H1 (cell line): ENCODE data around the gene TLE3. TPM values are rescaled to one million over a fixed set of nuclear protein-coding genes. Genes with fewer than 3 reads are reported as not detected.

Experiments used
- CTCF ChIA-PET: fragments of 300-600 bp; sonication (Branson Sonifier 250); formaldehyde crosslinking; loops from one replicate; lab custom pipeline; 2021; ENCODE audit not compliant: partially characterized antibody; lab: Charles Lee
- POLR2A ChIA-PET: fragments of 300-600 bp; sonication (Branson Sonifier 250); formaldehyde crosslinking; loops from one replicate; lab custom pipeline; 2021; ENCODE audit warnings: inconsistent platforms; ENCODE audit not compliant: partially characterized antibody; lab: Charles Lee
- DNase-seq, 2 experiments: peaks; one replicate each; pipeline versions ENCODE4 v3.0.0 to v3.0.0-alpha.2; 2010 to 2022; ENCODE audit warnings: low spot score in 2 of 2, low read depth in 1 of 2, mixed read lengths in 1 of 2
- FAIRE-seq: peaks from 2 replicates; lab custom pipeline; 2011; peaks lifted over from hg19 to GRCh38; lab: Jason Lieb, UNC
- H2AFZ ChIP-seq: 2 replicates; pipeline ENCODE4 v1.8.1; 2012; ENCODE audit warnings: low read length, inconsistent platforms
- H2AK5ac ChIP-seq: 2 replicates; pipeline ENCODE4 v1.6.1; 2013; ENCODE audit warnings: low read depth, low read length
- H2BK120ac ChIP-seq: replicated peaks from 2 replicates; pipeline ENCODE3; 2013; ENCODE audit warnings: low read depth, low read length, inconsistent platforms
- H2BK12ac ChIP-seq: 2 replicates; pipeline ENCODE4 v1.6.1; 2013; ENCODE audit warnings: low read depth, low read length
- H2BK15ac ChIP-seq: 2 replicates; pipeline ENCODE4 v1.6.1; 2013; ENCODE audit warnings: low read length
- H2BK20ac ChIP-seq: 2 replicates; pipeline ENCODE4 v1.6.1; 2013; ENCODE audit warnings: low read length
- H2BK5ac ChIP-seq: 2 replicates; pipeline ENCODE4 v1.6.1; 2013; ENCODE audit warnings: low read depth, low read length
- H3K14ac ChIP-seq: 2 replicates; pipeline ENCODE4 v1.6.1; 2013; ENCODE audit warnings: inconsistent platforms; ENCODE audit not compliant: insufficient read length
- H3K18ac ChIP-seq: 2 replicates; pipeline ENCODE4 v1.6.1; 2013; ENCODE audit warnings: low read length; ENCODE audit errors: extremely low read depth
- H3K23ac ChIP-seq: 2 replicates; pipeline ENCODE4 v1.6.1; 2013; ENCODE audit warnings: inconsistent platforms; ENCODE audit not compliant: insufficient read length
- H3K23me2 ChIP-seq: 2 replicates; pipeline ENCODE4 v1.6.1; 2013; ENCODE audit warnings: low read depth, low read length
- H3K27ac ChIP-seq: 2 replicates; pipeline ENCODE4 v1.6.1; 2011; ENCODE audit warnings: low read depth, low read length, inconsistent platforms
- H3K27me3 ChIP-seq, 4 experiments: replicated peaks in 1 of 4; 1 replicate in 1 of 4; 2 replicates in 3 of 4; pipeline versions ENCODE4 v1.6.1 to v1.8.1; 2011 to 2013; ENCODE audit warnings: low read length in 3 of 4, mild to moderate bottlenecking in 3 of 4, inconsistent platforms in 2 of 4, mixed read lengths in 2 of 4, moderate library complexity in 1 of 4; ENCODE audit not compliant: control insufficient read depth in 3 of 4, insufficient read depth in 3 of 4; ENCODE audit errors: extremely low read depth in 1 of 4
- H3K36me3 ChIP-seq, 4 experiments: 2 replicates each; pipeline versions ENCODE4 v1.6.1 to v1.8.1; 2011 to 2013; ENCODE audit warnings: mild to moderate bottlenecking in 4 of 4, low read length in 3 of 4, moderate library complexity in 2 of 4, control low read depth in 1 of 4, inconsistent platforms in 1 of 4; ENCODE audit not compliant: insufficient read depth in 4 of 4, control insufficient read depth in 2 of 4
- H3K4ac ChIP-seq: replicated peaks from 2 replicates; pipeline ENCODE3; 2013; ENCODE audit warnings: low read length, low read depth, mixed read lengths, inconsistent platforms; ENCODE audit not compliant: insufficient read length
- H3K4me1 ChIP-seq, 4 experiments: replicated peaks in 1 of 4; 1 replicate in 1 of 4; 2 replicates in 3 of 4; pipeline versions ENCODE4 v1.6.1 to v1.8.1; 2011 to 2013; ENCODE audit warnings: low read length in 3 of 4, inconsistent platforms in 2 of 4, mixed read lengths in 1 of 4; ENCODE audit not compliant: insufficient read depth in 4 of 4, control insufficient read depth in 3 of 4
- H3K4me2 ChIP-seq, 2 experiments: 2 replicates each; pipeline versions ENCODE4 v1.6.1 to v1.8.1; 2011 to 2013; ENCODE audit warnings: low read depth in 2 of 2, low read length in 2 of 2, control low read depth in 1 of 2, inconsistent platforms in 1 of 2, mild to moderate bottlenecking in 1 of 2; ENCODE audit not compliant: insufficient read depth in 1 of 2
- H3K4me3 ChIP-seq, 4 experiments: fragments of 200-600, 300-600 bp in 1 of 4; sonication (generic), shearing (Covaris generic), sonication (Bioruptor Twin) in 1 of 4; 2 replicates each; pipeline versions ENCODE4 v1.5.1 to v1.8.1; 2011 to 2016; ENCODE audit warnings: low read length in 4 of 4, low read depth in 3 of 4, control low read depth in 2 of 4, inconsistent platforms in 2 of 4, mild to moderate bottlenecking in 2 of 4, mixed read lengths in 1 of 4, moderate library complexity in 1 of 4; ENCODE audit not compliant: insufficient read depth in 2 of 4; ENCODE audit errors: extremely low read depth in 1 of 4
- H3K56ac ChIP-seq: replicated peaks from 2 replicates; pipeline ENCODE3; 2013; ENCODE audit warnings: low read depth, mild to moderate bottlenecking, mixed read lengths, low read length, inconsistent platforms; ENCODE audit not compliant: insufficient read length
- H3K79me1 ChIP-seq: 2 replicates; pipeline ENCODE4 v1.6.1; 2013; ENCODE audit warnings: low read depth, low read length, control low read depth
- H3K79me2 ChIP-seq, 2 experiments: 2 replicates each; pipeline versions ENCODE4 v1.6.1 to v1.8.1; 2012 to 2013; ENCODE audit warnings: low read length in 2 of 2, mild to moderate bottlenecking in 2 of 2, inconsistent platforms in 1 of 2; ENCODE audit not compliant: insufficient read depth in 2 of 2, control insufficient read depth in 1 of 2
- H3K9ac ChIP-seq, 4 experiments: replicated peaks in 1 of 4; 1 replicate in 1 of 4; 2 replicates in 3 of 4; pipeline versions ENCODE4 v1.6.1 to v1.8.1; 2011 to 2013; ENCODE audit warnings: low read depth in 3 of 4, low read length in 3 of 4, control low read depth in 2 of 4, mild to moderate bottlenecking in 2 of 4, moderate library complexity in 2 of 4, inconsistent platforms in 1 of 4; ENCODE audit errors: extremely low read depth in 1 of 4
- H3K9me3 ChIP-seq, 2 experiments: 2 replicates each; pipeline versions ENCODE4 v1.6.1 to v1.8.1; 2012 to 2013; ENCODE audit warnings: mild to moderate bottlenecking in 2 of 2, moderate library complexity in 2 of 2, control low read depth in 1 of 2, inconsistent platforms in 1 of 2, low read depth in 1 of 2, low read length in 1 of 2, mixed read lengths in 1 of 2; ENCODE audit not compliant: insufficient read depth in 2 of 2
- H4K20me1 ChIP-seq, 2 experiments: replicated peaks in 1 of 2; 2 replicates each; pipeline versions ENCODE3 to v1.8.1; 2011 to 2013; ENCODE audit warnings: inconsistent platforms in 2 of 2, low read length in 2 of 2, mild to moderate bottlenecking in 1 of 2; ENCODE audit not compliant: insufficient read depth in 2 of 2, control insufficient read depth in 1 of 2
- H4K5ac ChIP-seq: 2 replicates; pipeline ENCODE4 v1.6.1; 2013; ENCODE audit warnings: low read length, low read depth, mixed read lengths, inconsistent platforms; ENCODE audit not compliant: insufficient read length
- H4K8ac ChIP-seq: 2 replicates; pipeline ENCODE4 v1.8.0; 2013; ENCODE audit warnings: mild to moderate bottlenecking, moderate library complexity, low read length, inconsistent platforms; ENCODE audit not compliant: insufficient read depth; ENCODE audit errors: extremely low read depth
- H4K91ac ChIP-seq: replicated peaks from 2 replicates; pipeline ENCODE3; 2013; ENCODE audit warnings: low read length, mixed read lengths, inconsistent platforms; ENCODE audit not compliant: insufficient read length
- CHD2 ChIP-seq: IDR thresholded peaks from 2 replicates; pipeline ENCODE4 v1.6.1; 2012; ENCODE audit warnings: low read length, improper control_type of control experiment
- EGR1 ChIP-seq: IDR thresholded peaks from 2 replicates; pipeline ENCODE4 v1.6.1; 2011; ENCODE audit warnings: low read depth, low read length, borderline replicate concordance
- GABPA ChIP-seq: IDR thresholded peaks from 2 replicates; pipeline ENCODE4 v1.6.1; 2011; ENCODE audit warnings: mild to moderate bottlenecking, low read length, moderate library complexity, borderline replicate concordance; ENCODE audit not compliant: insufficient read depth
- GTF2F1 ChIP-seq: IDR thresholded peaks from 2 replicates; pipeline ENCODE4 v1.6.1; 2012; ENCODE audit warnings: low read depth, low read length, improper control_type of control experiment, borderline replicate concordance
- KDM1A ChIP-seq: fragments of 200-600, 300-600 bp; sonication (generic); IDR thresholded peaks from 2 replicates; pipeline ENCODE4 v1.7.1; 2016; ENCODE audit warnings: mild to moderate bottlenecking, low read length, borderline replicate concordance
- NANOG ChIP-seq: IDR thresholded peaks from 2 replicates; pipeline ENCODE4 v1.6.1; 2011; ENCODE audit warnings: low read length, low read depth, mild to moderate bottlenecking, inconsistent platforms; ENCODE audit not compliant: insufficient read depth, poor library complexity, severe bottlenecking
- RBBP5 ChIP-seq: IDR thresholded peaks from 2 replicates; pipeline ENCODE4 v1.7.1; 2012; ENCODE audit warnings: low read depth, mild to moderate bottlenecking, inconsistent platforms, low read length, moderate library complexity, borderline replicate concordance
- SIRT6 ChIP-seq: IDR thresholded peaks from one replicate; pipeline ENCODE4 v1.7.1; 2012; ENCODE audit warnings: low read length, inconsistent platforms
- TAF1 ChIP-seq: IDR thresholded peaks from 2 replicates; pipeline ENCODE4 v1.6.1; 2011; ENCODE audit warnings: mild to moderate bottlenecking, low read depth, low read length
- TAF7 ChIP-seq: optimal IDR thresholded peaks from 2 replicates; pipeline ENCODE3; 2011; ENCODE audit warnings: low read depth, mild to moderate bottlenecking, inconsistent platforms, low read length, moderate library complexity, borderline replicate concordance
- WGBS, 2 experiments: shearing (Covaris generic) in 1 of 2; methylation state at CpG; one replicate each; pipeline versions ENCODE4 v1.1.6 to v1.1.7; 2013 to 2015; ENCODE audit warnings: low lambda C conversion rate in 2 of 2, mixed read lengths in 2 of 2, inconsistent platforms in 1 of 2, low coverage in 1 of 2, missing lambda C conversion rate in 1 of 2; ENCODE audit not compliant: insufficient replicate concordance in 2 of 2, insufficient coverage in 1 of 2, insufficient read length in 1 of 2; ENCODE audit errors: extremely low coverage in 1 of 2, missing lambda C conversion rate in 1 of 2; 5-methylcytosine and 5-hydroxymethylcytosine counted together
- polyA plus RNA-seq, 7 experiments: library from polyadenylated mRNA; depleted of rRNA in 3 of 7; stranded (reverse) in 5 of 7; unstranded in 2 of 7; fragments of >200 nt in 5 of 7; fragments of 200-250 nt in 2 of 7; gene quantifications; 1 replicate in 5 of 7; 2 replicates in 1 of 7; 4 replicates in 1 of 7; pipeline versions ENCODE4 v1.2.1 to v1.2.3, GENCODE V29; 2011 to 2013; ENCODE audit warnings: missing spikeins in 2 of 7, mixed read lengths in 2 of 7
- total RNA-seq: library from RNA; stranded (reverse); fragmentation: NEBNext Ultra II Directional; extraction: Animal tissue kit (Norgen Biotek cat#: 25700); gene quantifications from 2 replicates; pipeline ENCODE4 v1.2.1, GENCODE V29; 2021

The TLE3 gene
- total and polyA plus RNA-seq, 2 of the 8 experiments (the other 6 are each of a cell fraction or from before 2014, with no cell fraction given) = 25.1 to 61.2 TPM

GRCh38 chr15:70119911-70120508 lies 22.3 kb upstream of the TLE3 start:
- H4K20me1 ChIP-seq = no peaks in the 10 kb centered on the region
- H3K4me1 ChIP-seq = no peaks in the 10 kb centered on the region
- H2BK12ac ChIP-seq = no peak overlapping the region
- no peak overlapping the region for H3K56ac ChIP-seq
- H3K23ac ChIP-seq = no peak overlapping the region
- H3K27ac ChIP-seq = no peak overlapping the region
- no peak overlapping the region for H3K4me3 ChIP-seq
- CTCF ChIA-PET = interaction anchor here (0.7 to 1.2 kb wide), 3 partner anchors 63 to 713 kb away, joined by 3 read pairs; no protein-coding TSS in a partner anchor
- H3K18ac ChIP-seq = no peak overlapping the region
- H2AFZ ChIP-seq = no peak overlapping the region
- POLR2A ChIA-PET = interaction anchor here (1.4 kb wide), 1 partner anchor 21 kb away, joined by 3 read pairs; no protein-coding TSS in a partner anchor
- no peak overlapping the region for H4K91ac ChIP-seq
- TF ChIP-seq NANOG = no peak
- TF ChIP-seq CHD2 = no peak
- TF ChIP-seq EGR1 = no peak
- no peak for TF ChIP-seq TAF1
- no peak for TF ChIP-seq SIRT6
- no peak for TF ChIP-seq KDM1A
- no peak for TF ChIP-seq GABPA
- no peak for TF ChIP-seq TAF7
- TF ChIP-seq RBBP5 = no peak
- no peak for TF ChIP-seq GTF2F1
- no peaks in the 10 kb centered on the region for H3K79me2 ChIP-seq
- H2BK120ac ChIP-seq = no peak overlapping the region
- H2BK5ac ChIP-seq = no peak overlapping the region
- H3K9me3 ChIP-seq = no peaks in the 10 kb centered on the region
- 90% methylated on average over 5 of the region's 5 CpGs; no CpG with 5 or more reads in 1 of the 2 experiments for WGBS, 2 experiments
- no peak overlapping the region for H4K5ac ChIP-seq
- H3K23me2 ChIP-seq = no peaks in the 10 kb centered on the region; the same call in 1 of the 2 replicates
- no peak overlapping the region for H4K8ac ChIP-seq
- no peaks in the 10 kb centered on the region for H3K79me1 ChIP-seq
- no peak overlapping the region for H2AK5ac ChIP-seq
- FAIRE-seq = no peak
- no peak overlapping the region for H3K14ac ChIP-seq
- H3K9ac ChIP-seq = no peak overlapping the region
- no peak overlapping the region for H3K4me2 ChIP-seq
- no peaks in the 10 kb centered on the region for H3K36me3 ChIP-seq
- DNase-seq = no peak
- no peak overlapping the region for H2BK15ac ChIP-seq
- no peak overlapping the region for H3K4ac ChIP-seq
- H3K27me3 ChIP-seq = no peaks in the 10 kb centered on the region
- no peak overlapping the region for H2BK20ac ChIP-seq
